K562 (cell line): ENCODE data around the gene DSG2. TPM values are rescaled to one million over a fixed set of nuclear protein-coding genes. Genes with fewer than 3 reads are reported as not detected.

Experiments used
- JUNB ChIP-seq: fragments of 450-650 bp; formaldehyde crosslinking; conservative IDR thresholded peaks from 2 replicates; pipeline ENCODE4 v1.4.0; 2020; ENCODE audit warnings: mild to moderate bottlenecking
- SLC30A9 ChIP-seq: fragments of 250-450 bp; sonication (Bioruptor Pico); IDR thresholded peaks from 2 replicates; pipeline ENCODE4 v1.8.0; 2022; ENCODE audit warnings: mild to moderate bottlenecking, moderate library complexity
- SRF ChIP-seq, 2 experiments: fragments of 250-450, 450-650 bp in 1 of 2; sonication (Bioruptor Pico) in 1 of 2; sonication (generic) in 1 of 2; formaldehyde crosslinking; IDR thresholded peaks; 2 replicates each; pipeline versions ENCODE4 v1.5.0 to v1.5.1; 2020 to 2022; ENCODE audit warnings: mild to moderate bottlenecking in 1 of 2, missing genetic modification reagents in 1 of 2
- YY1 ChIP-seq, 3 experiments: IDR thresholded peaks; 2 replicates each; pipeline ENCODE4 v1.6.1; 2011; ENCODE audit warnings: low read length in 2 of 3, mild to moderate bottlenecking in 2 of 3, moderate library complexity in 2 of 3, borderline replicate concordance in 1 of 3, control low read depth in 1 of 3, low read depth in 1 of 3; ENCODE audit not compliant: insufficient read depth in 3 of 3, insufficient replicate concordance in 2 of 3, control insufficient read depth in 1 of 3, insufficient read length in 1 of 3; ENCODE audit errors: extremely low read depth in 1 of 3
- ZBTB40 ChIP-seq, 2 experiments: fragments of 450-650 bp in 1 of 2; sonication (generic) in 1 of 2; formaldehyde crosslinking in 1 of 2; IDR thresholded peaks; 2 replicates each; pipeline versions ENCODE4 v1.7.1 to v1.9.0; 2016 to 2022; ENCODE audit warnings: inconsistent platforms in 1 of 2, mild to moderate bottlenecking in 1 of 2, missing genetic modification reagents in 1 of 2
- ZNF324 ChIP-seq: fragments of 250-450 bp; sonication (Bioruptor Pico); IDR thresholded peaks from 2 replicates; pipeline ENCODE4 v1.4.0; 2020; ENCODE audit warnings: mild to moderate bottlenecking
- polyA plus RNA-seq, 8 experiments: library from polyadenylated mRNA; depleted of rRNA in 4 of 8; stranded (reverse) in 5 of 8; unstranded in 3 of 8; fragments of >200 nt; fragmentation: Nextera tagmentation in 2 of 8; fragmentation: Illumina TruSeq in 1 of 8; extraction: Ambion mirVana in 2 of 8; extraction: Trizol in 1 of 8; gene quantifications; 2 replicates each; pipeline versions ENCODE4 v1.2.1 to v1.2.3, GENCODE V29; 2011 to 2014; ENCODE audit warnings: inconsistent platforms in 1 of 8, missing spikeins in 1 of 8
- total RNA-seq, 7 experiments: library from RNA; depleted of rRNA in 6 of 7; stranded (reverse); fragments of >200 nt in 6 of 7; fragmentation: Illumina TruSeq in 2 of 7; extraction: Trizol in 2 of 7; gene quantifications; 2 replicates each; pipeline versions ENCODE4 v1.2.1 to v1.2.3, GENCODE V29; 2011 to 2021; ENCODE audit warnings: low replicate concordance in 1 of 7
- TF ChIP-seq, protein P1 (sequence below): fragments of 200-800 bp; sonication (Bioruptor generic); IDR thresholded peaks from 2 replicates; pipeline ENCODE4 v1.6.1; 2017; ENCODE audit warnings: missing genetic modification characterization, missing compliant biosample characterization
- TF ChIP-seq, protein P2 (sequence below): fragments of 450-650 bp; IDR thresholded peaks from 2 replicates; pipeline ENCODE4 v1.7.1; 2018; ENCODE audit warnings: mild to moderate bottlenecking, low read depth; ENCODE audit not compliant: partially characterized antibody
- TF ChIP-seq, protein P3 (sequence below): fragments of 200-800 bp; sonication (Bioruptor generic); IDR thresholded peaks from 2 replicates; pipeline ENCODE4 v1.6.1; 2017; ENCODE audit warnings: missing genetic modification characterization, missing compliant biosample characterization

DSG2 gene
- total and polyA plus RNA-seq, 9 of the 15 experiments (the other 6 are each of a cell fraction or from before 2014, with no cell fraction given): 16.9 to 68.6 (median 41.3) TPM

- TF ChIP-seq, protein P1, sequence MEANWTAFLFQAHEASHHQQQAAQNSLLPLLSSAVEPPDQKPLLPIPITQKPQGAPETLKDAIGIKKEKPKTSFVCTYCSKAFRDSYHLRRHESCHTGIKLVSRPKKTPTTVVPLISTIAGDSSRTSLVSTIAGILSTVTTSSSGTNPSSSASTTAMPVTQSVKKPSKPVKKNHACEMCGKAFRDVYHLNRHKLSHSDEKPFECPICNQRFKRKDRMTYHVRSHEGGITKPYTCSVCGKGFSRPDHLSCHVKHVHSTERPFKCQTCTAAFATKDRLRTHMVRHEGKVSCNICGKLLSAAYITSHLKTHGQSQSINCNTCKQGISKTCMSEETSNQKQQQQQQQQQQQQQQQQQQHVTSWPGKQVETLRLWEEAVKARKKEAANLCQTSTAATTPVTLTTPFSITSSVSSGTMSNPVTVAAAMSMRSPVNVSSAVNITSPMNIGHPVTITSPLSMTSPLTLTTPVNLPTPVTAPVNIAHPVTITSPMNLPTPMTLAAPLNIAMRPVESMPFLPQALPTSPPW (CRISPR knock-in tag): peak; percentile 99
- peak; percentile 18; the same call in 1 of the 2 replicates for TF ChIP-seq ZBTB40 (IDR thresholded peaks at IDR 0.05)
- no peak for TF ChIP-seq ZBTB40 (CRISPR knock-in tag; IDR thresholded peaks at IDR 0.05)
- TF ChIP-seq ZNF324 (CRISPR knock-in tag): no peak
- TF ChIP-seq, protein P2, sequence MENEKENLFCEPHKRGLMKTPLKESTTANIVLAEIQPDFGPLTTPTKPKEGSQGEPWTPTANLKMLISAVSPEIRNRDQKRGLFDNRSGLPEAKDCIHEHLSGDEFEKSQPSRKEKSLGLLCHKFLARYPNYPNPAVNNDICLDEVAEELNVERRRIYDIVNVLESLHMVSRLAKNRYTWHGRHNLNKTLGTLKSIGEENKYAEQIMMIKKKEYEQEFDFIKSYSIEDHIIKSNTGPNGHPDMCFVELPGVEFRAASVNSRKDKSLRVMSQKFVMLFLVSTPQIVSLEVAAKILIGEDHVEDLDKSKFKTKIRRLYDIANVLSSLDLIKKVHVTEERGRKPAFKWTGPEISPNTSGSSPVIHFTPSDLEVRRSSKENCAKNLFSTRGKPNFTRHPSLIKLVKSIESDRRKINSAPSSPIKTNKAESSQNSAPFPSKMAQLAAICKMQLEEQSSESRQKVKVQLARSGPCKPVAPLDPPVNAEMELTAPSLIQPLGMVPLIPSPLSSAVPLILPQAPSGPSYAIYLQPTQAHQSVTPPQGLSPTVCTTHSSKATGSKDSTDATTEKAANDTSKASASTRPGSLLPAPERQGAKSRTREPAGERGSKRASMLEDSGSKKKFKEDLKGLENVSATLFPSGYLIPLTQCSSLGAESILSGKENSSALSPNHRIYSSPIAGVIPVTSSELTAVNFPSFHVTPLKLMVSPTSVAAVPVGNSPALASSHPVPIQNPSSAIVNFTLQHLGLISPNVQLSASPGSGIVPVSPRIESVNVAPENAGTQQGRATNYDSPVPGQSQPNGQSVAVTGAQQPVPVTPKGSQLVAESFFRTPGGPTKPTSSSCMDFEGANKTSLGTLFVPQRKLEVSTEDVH: no peak
- TF ChIP-seq YY1 (IDR thresholded peaks at IDR 0.05; ENCODE audit: borderline replicate concordance in 1 of 3, control insufficient read depth in 1 of 3, extremely low read depth in 1 of 3, insufficient read depth in 3 of 3, insufficient read length in 1 of 3, insufficient replicate concordance in 2 of 3, low read depth in 1 of 3, low read length in 2 of 3): peak; percentile 1 to 79 (median 62)
- TF ChIP-seq, protein P3, sequence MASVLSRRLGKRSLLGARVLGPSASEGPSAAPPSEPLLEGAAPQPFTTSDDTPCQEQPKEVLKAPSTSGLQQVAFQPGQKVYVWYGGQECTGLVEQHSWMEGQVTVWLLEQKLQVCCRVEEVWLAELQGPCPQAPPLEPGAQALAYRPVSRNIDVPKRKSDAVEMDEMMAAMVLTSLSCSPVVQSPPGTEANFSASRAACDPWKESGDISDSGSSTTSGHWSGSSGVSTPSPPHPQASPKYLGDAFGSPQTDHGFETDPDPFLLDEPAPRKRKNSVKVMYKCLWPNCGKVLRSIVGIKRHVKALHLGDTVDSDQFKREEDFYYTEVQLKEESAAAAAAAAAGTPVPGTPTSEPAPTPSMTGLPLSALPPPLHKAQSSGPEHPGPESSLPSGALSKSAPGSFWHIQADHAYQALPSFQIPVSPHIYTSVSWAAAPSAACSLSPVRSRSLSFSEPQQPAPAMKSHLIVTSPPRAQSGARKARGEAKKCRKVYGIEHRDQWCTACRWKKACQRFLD (CRISPR knock-in tag): peak; percentile 19; the same call in 1 of the 2 replicates
- no peak for TF ChIP-seq JUNB (CRISPR knock-in tag)
- TF ChIP-seq SLC30A9: no peak
- no peak for TF ChIP-seq SRF (CRISPR knock-in tag; IDR thresholded peaks at IDR 0.05)
Measured at GRCh38 chr18:31497836-31498573, at the start of gene DSG2 (continued).
